H54 (cell line): ENCODE data around the gene AKIRIN2.

Experiments
- DNase-seq: peaks from one replicate; pipeline ENCODE4 v3.0.0; 2011; ENCODE audit warnings: low spot score, mixed read lengths; ENCODE audit not compliant: insufficient read length
- FAIRE-seq: peaks from 3 replicates; lab custom pipeline; 2011; peaks lifted over from hg19 to GRCh38; lab: Jason Lieb, UNC
- POLR2A ChIP-seq: IDR thresholded peaks from 2 replicates; pipeline ENCODE4 v1.6.1; 2011; ENCODE audit warnings: low read depth, mild to moderate bottlenecking, low read length

Gene AKIRIN2

GRCh38 chr6:87684895-87685654, 17.0 kb downstream of the AKIRIN2 start:
- TF ChIP-seq POLR2A: no peak
- DNase-seq (no peak), FAIRE-seq (no peak)

GRCh38 chr6:87683890-87684289, 18.1 kb downstream of the AKIRIN2 start:
- FAIRE-seq (no peak), DNase-seq (no peak)
- no peak for TF ChIP-seq POLR2A

GRCh38 chr6:87682310-87682709, 19.7 kb downstream of the AKIRIN2 start:
- TF ChIP-seq POLR2A: no peak
- FAIRE-seq (peak; percentile 71), DNase-seq (no peak)

- FAIRE-seq: no peak
Measured at GRCh38 chr6:87675004-87675681, 26.9 kb downstream of the AKIRIN2 start.

GRCh38 chr6:87674290-87674689, 27.7 kb downstream of the AKIRIN2 start:
- FAIRE-seq (no peak), DNase-seq (no peak)
- no peak for TF ChIP-seq POLR2A

More at GRCh38 chr6:87675004-87675681, 26.9 kb downstream of the AKIRIN2 start:
- no peak for DNase-seq
- no peak for TF ChIP-seq POLR2A

- no peak for DNase-seq
Measured at GRCh38 chr6:87673237-87673636, 28.8 kb downstream of the AKIRIN2 start.

GRCh38 chr6:87672641-87673040, 29.4 kb downstream of the AKIRIN2 start:
- no peak for TF ChIP-seq POLR2A
- FAIRE-seq (no peak), DNase-seq (no peak)

More at GRCh38 chr6:87673237-87673636, 28.8 kb downstream of the AKIRIN2 start:
- TF ChIP-seq POLR2A: no peak
- FAIRE-seq: no peak

GRCh38 chr6:87671555-87672029, 30.4 kb downstream of the AKIRIN2 start:
- FAIRE-seq (peak; percentile 27), DNase-seq (no peak)
- no peak for TF ChIP-seq POLR2A

GRCh38 chr6:87670707-87671106, 31.3 kb downstream of the AKIRIN2 start:
- DNase-seq (no peak), FAIRE-seq (peak; percentile 43)
- TF ChIP-seq POLR2A: no peak

- DNase-seq (no peak), FAIRE-seq (no peak)
- TF ChIP-seq POLR2A: no peak
Measured at GRCh38 chr6:87669051-87669450, 33.0 kb downstream of the AKIRIN2 start.

GRCh38 chr6:87668013-87668412, 34.0 kb downstream of the AKIRIN2 start:
- FAIRE-seq (no peak), DNase-seq (no peak)
- TF ChIP-seq POLR2A: no peak

- TF ChIP-seq POLR2A: no peak
- DNase-seq (no peak), FAIRE-seq (peak; percentile 38)
Measured at GRCh38 chr6:87667032-87667431, 35.0 kb downstream of the AKIRIN2 start.

- no peak for TF ChIP-seq POLR2A
- FAIRE-seq: no peak
Measured at GRCh38 chr6:87664921-87665485, 37.0 kb downstream of the AKIRIN2 start.

GRCh38 chr6:87663434-87663833, 38.6 kb downstream of the AKIRIN2 start:
- FAIRE-seq (no peak), DNase-seq (no peak)
- no peak for TF ChIP-seq POLR2A

More at GRCh38 chr6:87664921-87665485, 37.0 kb downstream of the AKIRIN2 start:
- DNase-seq: no peak
